Adrenal gland (tissue), 12 donors: Measurements from ENCODE around the gene CPN1. TPM values are rescaled to one million over a fixed set of nuclear protein-coding genes. Genes with fewer than 3 reads are reported as not detected.

Experiments used
- DNase-seq, 7 donors: peaks; one replicate each; pipeline ENCODE4 v3.0.0-alpha.2; 2019 to 2020
- H3K27ac ChIP-seq, 5 donors: fragments of 200-600 bp; sonication (generic) in 4 of 5; 1 replicate in 3 of 5; 2 replicates in 2 of 5; pipeline versions ENCODE4 v1.5.1 to v1.8.0; 2016 to 2020; ENCODE audit warnings: mild to moderate bottlenecking in 1 of 5
- H3K27me3 ChIP-seq: fragments of 200-600 bp; 2 replicates; pipeline ENCODE4 v1.8.0; 2021
- H3K36me3 ChIP-seq, 2 donors: fragments of 200-600 bp; replicated peaks in 1 of 2; 1 replicate in 1 of 2; 2 replicates in 1 of 2; pipeline versions ENCODE4 v1.5.1 to v1.8.0; 2018 to 2022
- H3K4me1 ChIP-seq, 2 donors: fragments of 200-600 bp; replicated peaks in 1 of 2; 1 replicate in 1 of 2; 2 replicates in 1 of 2; pipeline versions ENCODE4 v1.5.1 to v1.8.0; 2018 to 2021
- H3K4me3 ChIP-seq, 4 donors: fragments of 200-600 bp; sonication (generic) in 3 of 4; one replicate each; pipeline ENCODE4 v1.5.1; 2016 to 2018
- H3K9me3 ChIP-seq, 3 donors: fragments of 200-600 bp; sonication (generic) in 1 of 3; replicated peaks in 1 of 3; 1 replicate in 2 of 3; 2 replicates in 1 of 3; pipeline versions ENCODE4 v1.5.1 to v1.8.0; 2016 to 2021
- CTCF ChIP-seq, 6 experiments: fragments of 450-650 bp in 4 of 6; fragments of 200-600 bp in 2 of 6; sonication (generic) in 1 of 6; IDR thresholded peaks; 1 replicate in 5 of 6; 2 replicates in 1 of 6; pipeline versions ENCODE4 v1.5.1 to v1.8.0; 2016 to 2021; ENCODE audit warnings: antibody characterized with exemption in 6 of 6, mild to moderate bottlenecking in 2 of 6, moderate library complexity in 1 of 6
- POLR2A ChIP-seq, 2 donors: fragments of 450-650 bp; IDR thresholded peaks; one replicate each; pipeline ENCODE4 v1.6.1; 2017; ENCODE audit warnings: antibody characterized with exemption in 2 of 2, mild to moderate bottlenecking in 2 of 2, moderate library complexity in 1 of 2
- WGBS, 4 donors: extraction: QIAGEN DNeasy Blood & Tissue Kit in 2 of 4; methylation state at CpG; one replicate each; pipeline versions ENCODE4 v1.1.5 to v1.1.7; 2013 to 2017; 5-methylcytosine and 5-hydroxymethylcytosine counted together
- intact Hi-C, 2 donors: fragments of 100-400 bp; cut with DNase I; formaldehyde crosslinking; loops; one replicate each; pipeline versions ENCODE4 v1.14.1 to v1.15.0; 2022 to 2023
- polyA plus RNA-seq, 3 donors: library from polyadenylated mRNA; stranded (reverse); fragments of 200-250 nt in 2 of 3; fragments of 350-450 nt in 1 of 3; fragmentation: Illumina TruSeq in 1 of 3; extraction: RNeasy Lipid Tissue Mini Kit (QIAGEN cat#74804) in 1 of 3; gene quantifications; one replicate each; pipeline ENCODE4 v1.2.3, GENCODE V29; 2013 to 2014
- total RNA-seq, 9 donors: library from RNA; depleted of rRNA in 4 of 9; stranded (reverse); fragments of >200 nt in 4 of 9; fragments of 120-200 nt in 1 of 9; fragmentation: NEBNext Ultra II Directional in 1 of 9; extraction: Animal tissue kit (Norgen Biotek cat#: 25700) in 1 of 9; gene quantifications; one replicate each; pipeline versions ENCODE4 v1.1.0 to v1.2.4, GENCODE V29; 2013 to 2023
- donor health status: healthy with polysubstance abuse.
- donor health status: Bipolar disorder and iron deficiency.
- donor health status: DM: yes; HTN: yes; CAD: no.
- donor health status: DM: no; HTN: no; CAD: no.
- donor health status: DM: no; HTN: no; CAD: no.
- donor health status: DM: yes; HTN: yes; CAD: no.

Gene CPN1
- total and polyA plus RNA-seq, 12 donors: not detected

- 72 to 85% (median 83%) methylated on average over 5 of the region's 5 CpGs for WGBS, 4 donors
- Histone ChIP-seq H3K36me3 (no peaks in the 10 kb centered on the region), H3K27ac (no peak overlapping the region), H3K4me1 (no peaks in the 10 kb centered on the region), H3K4me3 (no peak overlapping the region), H3K9me3 (no peaks in the 10 kb centered on the region), H3K27me3 (no peaks in the 10 kb centered on the region)
- no peak for TF ChIP-seq CTCF (IDR thresholded peaks at IDR 0.05)
- no peak for TF ChIP-seq POLR2A (IDR thresholded peaks at IDR 0.05)
- no peak for DNase-seq
- intact Hi-C loops: no loop called here
These were observed 22.6 kb upstream of the CPN1 start for GRCh38 chr10:100104300-100104699.

- TF ChIP-seq POLR2A (IDR thresholded peaks at IDR 0.05) (no peak), CTCF (IDR thresholded peaks at IDR 0.05) (no peak)
- intact Hi-C loops: no loop called here
- Histone ChIP-seq H3K9me3 (no peaks in the 10 kb centered on the region), H3K36me3 (no peaks in the 10 kb centered on the region), H3K27me3 (no peaks in the 10 kb centered on the region), H3K4me3 (no peak overlapping the region), H3K4me1 (no peaks in the 10 kb centered on the region), H3K27ac (no peak overlapping the region)
- no peak for DNase-seq
- 71 to 93% (median 76%) methylated on average over 5 of the region's 5 CpGs for WGBS, 4 donors
These were observed 21.9 kb upstream of the CPN1 start for GRCh38 chr10:100103581-100103980.

- Histone ChIP-seq H3K4me1 (no peaks in the 10 kb centered on the region), H3K27me3 (no peaks in the 10 kb centered on the region), H3K27ac (no peak overlapping the region), H3K4me3 (no peak overlapping the region), H3K9me3 (no peaks in the 10 kb centered on the region), H3K36me3 (no peaks in the 10 kb centered on the region)
- 51 to 59% (median 58%) methylated on average over 6 of the region's 6 CpGs for WGBS, 4 donors
- TF ChIP-seq CTCF (IDR thresholded peaks at IDR 0.05): no peak
- TF ChIP-seq POLR2A (IDR thresholded peaks at IDR 0.05): no peak
- no peak for DNase-seq
- intact Hi-C loops: no loop called here
These were observed 19.8 kb upstream of the CPN1 start for GRCh38 chr10:100101192-100102076.

- intact Hi-C loops: no loop called here
- DNase-seq: no peak
- no peaks in the 10 kb centered on the region for H3K4me1 ChIP-seq
- H3K27ac ChIP-seq: no peak overlapping the region
- H3K9me3 ChIP-seq: no peaks in the 10 kb centered on the region
- no peak overlapping the region for H3K4me3 ChIP-seq
- WGBS, 4 donors: 45 to 53% (median 49%) methylated on average over 6 of the region's 6 CpGs
- no peaks in the 10 kb centered on the region for H3K36me3 ChIP-seq
- H3K27me3 ChIP-seq: no peaks in the 10 kb centered on the region
- no peak for TF ChIP-seq CTCF (IDR thresholded peaks at IDR 0.05)
- no peak for TF ChIP-seq POLR2A (IDR thresholded peaks at IDR 0.05)
These were observed 19.0 kb upstream of the CPN1 start for GRCh38 chr10:100100651-100101184.
